K562 (cell line): ENCODE data around the gene ROR2. TPM values are rescaled to one million over a fixed set of nuclear protein-coding genes. Genes with fewer than 3 reads are reported as not detected.

ENCODE experiments used
- ATAC-seq: fragments of 200-7000 bp; cut with Tn5 transposase; 3 replicates; pipeline ENCODE4 v1.9.1; 2020; ENCODE audit warnings: moderate library complexity
- BruUV-seq: library from RNA; stranded (reverse); fragments of 400-500 nt; replicated peaks from 2 replicates; lab custom pipeline; 2021; lab: Mats Ljungman, UMichigan
- CTCF ChIA-PET: fragments of 300-600 bp; formaldehyde crosslinking; extraction: SDS; loops from one replicate; lab custom pipeline; 2021; ENCODE audit warnings: low intra/inter-chr PET ratio; lab: Yijun Ruan, JAX
- POLR2A ChIA-PET: fragments of 300-600, 350-650 bp; sonication (Branson Sonifier 250); formaldehyde crosslinking; extraction: SDS; loops from one replicate; lab custom pipeline; 2021; ENCODE audit warnings: antibody characterized with exemption, inconsistent platforms; lab: Yijun Ruan, JAX
- DNase-seq, 4 experiments: peaks; one replicate each; pipeline versions ENCODE4 v3.0.0 to v3.0.0-alpha.2; 2011 to 2018; ENCODE audit warnings: low spot score in 3 of 4, mixed read lengths in 3 of 4; ENCODE audit errors: extremely low read depth in 1 of 4
- FAIRE-seq: peaks from 2 replicates; lab custom pipeline; 2011; peaks lifted over from hg19 to GRCh38; lab: Jason Lieb, UNC
- H2AFZ ChIP-seq: 2 replicates; pipeline ENCODE4 v1.6.0; 2011; ENCODE audit warnings: low read depth, low read length, control low read depth, inconsistent platforms
- H3K27ac ChIP-seq: fragments of 200-600 bp; 3 replicates; pipeline ENCODE4 v1.8.0; 2011; ENCODE audit warnings: low read depth, mild to moderate bottlenecking, control low read depth, inconsistent platforms, low read length, moderate library complexity, mixed read lengths; ENCODE audit errors: extremely low read depth
- H3K27me3 ChIP-seq, 2 experiments: fragments of 300-600 bp in 1 of 2; 2 replicates in 1 of 2; 3 replicates in 1 of 2; pipeline versions ENCODE4 v1.6.0 to v1.8.0; 2011; ENCODE audit warnings: inconsistent platforms in 2 of 2, low read length in 2 of 2, mild to moderate bottlenecking in 1 of 2, mixed read lengths in 1 of 2, moderate library complexity in 1 of 2; ENCODE audit not compliant: control insufficient read depth in 2 of 2, insufficient read depth in 2 of 2
- H3K36me3 ChIP-seq: fragments of 300-600 bp; 3 replicates; pipeline ENCODE4 v1.8.0; 2011; ENCODE audit warnings: mild to moderate bottlenecking, low read length, inconsistent platforms; ENCODE audit not compliant: control insufficient read depth, insufficient read depth
- H3K4me1 ChIP-seq, 2 experiments: fragments of 200-600 bp in 1 of 2; replicated peaks in 1 of 2; 2 replicates in 1 of 2; 3 replicates in 1 of 2; pipeline versions ENCODE4 v1.5.1 to v1.8.0; 2011; ENCODE audit warnings: inconsistent platforms in 2 of 2, low read length in 2 of 2, mild to moderate bottlenecking in 1 of 2, mixed read lengths in 1 of 2, moderate library complexity in 1 of 2; ENCODE audit not compliant: control insufficient read depth in 2 of 2, insufficient read depth in 2 of 2
- H3K4me2 ChIP-seq: 2 replicates; pipeline ENCODE4 v1.6.1; 2011; ENCODE audit warnings: low read length, control low read depth, inconsistent platforms, mixed read lengths; ENCODE audit not compliant: insufficient read depth
- H3K4me3 ChIP-seq: fragments of 200-600 bp; sonication (generic), shearing (Covaris generic); 2 replicates; pipeline ENCODE4 v1.5.1; 2016; ENCODE audit warnings: control low read depth, inconsistent platforms
- H3K79me2 ChIP-seq: fragments of 200-600 bp; 3 replicates; pipeline ENCODE4 v1.8.0; 2011; ENCODE audit warnings: low read length, inconsistent platforms; ENCODE audit not compliant: control insufficient read depth, insufficient read depth
- H3K9ac ChIP-seq, 2 experiments: 2 replicates each; pipeline versions ENCODE4 v1.6.0 to v1.6.1; 2011; ENCODE audit warnings: low read depth in 2 of 2, low read length in 2 of 2, control low read depth in 1 of 2, inconsistent platforms in 1 of 2, mild to moderate bottlenecking in 1 of 2, mixed read lengths in 1 of 2; ENCODE audit not compliant: insufficient read depth in 1 of 2
- H3K9me1 ChIP-seq: one replicate; pipeline ENCODE4 v1.6.0; 2011; ENCODE audit warnings: inconsistent platforms, mild to moderate bottlenecking, low read length, moderate library complexity; ENCODE audit not compliant: control insufficient read depth, insufficient read depth
- H3K9me3 ChIP-seq: replicated peaks from 2 replicates; pipeline ENCODE4 v1.5.1; 2011; ENCODE audit warnings: low read depth, low read length, inconsistent platforms; ENCODE audit not compliant: control insufficient read depth, insufficient read depth
- H4K20me1 ChIP-seq: replicated peaks from 2 replicates; pipeline ENCODE4 v1.6.1; 2011; ENCODE audit warnings: low read length, inconsistent platforms, mixed read lengths; ENCODE audit not compliant: control insufficient read depth, insufficient read depth
- ARID2 ChIP-seq: fragments of 450-650 bp; IDR thresholded peaks from 2 replicates; pipeline ENCODE4 v1.6.1; 2017; ENCODE audit warnings: antibody characterized with exemption, mild to moderate bottlenecking
- CREM ChIP-seq: IDR thresholded peaks from 2 replicates; pipeline ENCODE4 v1.6.1; 2014; ENCODE audit warnings: antibody characterized with exemption, low read depth
- EGR1 ChIP-seq: fragments of 450-650 bp; conservative IDR thresholded peaks from 2 replicates; pipeline ENCODE4 v1.6.1; 2017; ENCODE audit warnings: mild to moderate bottlenecking
- HDGF ChIP-seq: fragments of 450-650 bp; IDR thresholded peaks from 2 replicates; pipeline ENCODE4 v1.6.1; 2016
- HEY1 ChIP-seq: fragments of 250-450 bp; sonication (Bioruptor Pico); IDR thresholded peaks from 2 replicates; pipeline ENCODE4 v1.5.0; 2020; ENCODE audit warnings: mild to moderate bottlenecking, moderate library complexity, borderline replicate concordance
- LCOR ChIP-seq: sonication (generic); formaldehyde crosslinking; IDR thresholded peaks from 2 replicates; pipeline ENCODE4 v1.8.0; 2022; ENCODE audit warnings: mild to moderate bottlenecking, missing genetic modification reagents
- MAZ ChIP-seq, 2 experiments: fragments of 450-650 bp in 1 of 2; sonication (generic) in 1 of 2; formaldehyde crosslinking; IDR thresholded peaks in 1 of 2; conservative IDR thresholded peaks in 1 of 2; 2 replicates each; pipeline versions ENCODE4 v1.4.0 to v1.5.0; 2020; ENCODE audit warnings: mild to moderate bottlenecking in 1 of 2, missing genetic modification reagents in 1 of 2
- PURB ChIP-seq: sonication (generic); formaldehyde crosslinking; IDR thresholded peaks from 2 replicates; pipeline ENCODE4 v1.9.0; 2021; ENCODE audit warnings: low read depth, mild to moderate bottlenecking, missing genetic modification reagents
- SMARCA5 ChIP-seq: fragments of 450-650 bp; IDR thresholded peaks from 2 replicates; pipeline ENCODE4 v1.6.1; 2016
- SMC3 ChIP-seq: conservative IDR thresholded peaks from 2 replicates; pipeline ENCODE4 v1.6.1; 2011; ENCODE audit warnings: low read depth, low read length, improper control_type of control experiment; ENCODE audit not compliant: insufficient read depth
- ZNF12 ChIP-seq: sonication (generic); formaldehyde crosslinking; IDR thresholded peaks from 2 replicates; pipeline ENCODE4 v1.4.0; 2020; ENCODE audit warnings: mild to moderate bottlenecking, missing genetic modification reagents
- WGBS: fragments of 100-300 bp; shearing (Covaris generic); methylation state at CpG from one replicate; pipeline ENCODE4 v1.1.6; 2016; ENCODE audit warnings: low coverage, mixed read lengths; ENCODE audit not compliant: insufficient coverage; ENCODE audit errors: missing lambda C conversion rate; 5-methylcytosine and 5-hydroxymethylcytosine counted together
- in situ Hi-C: fragments of 300-500 bp; cut with MboI; formaldehyde crosslinking; loops from 4 replicates; pipeline ENCODE4 v1.15.0; 2018; ENCODE audit warnings: inconsistent platforms, mixed read lengths
- intact Hi-C: fragments of 100-400 bp; cut with micrococcal nuclease; formaldehyde crosslinking; loops from 2 replicates; pipeline ENCODE4 v1.14.2; 2022
- polyA plus RNA-seq, 8 experiments: library from polyadenylated mRNA; depleted of rRNA in 4 of 8; stranded (reverse) in 5 of 8; unstranded in 3 of 8; fragments of >200 nt; fragmentation: Nextera tagmentation in 2 of 8; fragmentation: Illumina TruSeq in 1 of 8; extraction: Ambion mirVana in 2 of 8; extraction: Trizol in 1 of 8; gene quantifications; 2 replicates each; pipeline versions ENCODE4 v1.2.1 to v1.2.3, GENCODE V29; 2011 to 2014; ENCODE audit warnings: inconsistent platforms in 1 of 8, missing spikeins in 1 of 8
- total RNA-seq, 7 experiments: library from RNA; depleted of rRNA in 6 of 7; stranded (reverse); fragments of >200 nt in 6 of 7; fragmentation: Illumina TruSeq in 2 of 7; extraction: Trizol in 2 of 7; gene quantifications; 2 replicates each; pipeline versions ENCODE4 v1.2.1 to v1.2.3, GENCODE V29; 2011 to 2021; ENCODE audit warnings: low replicate concordance in 1 of 7
- TF ChIP-seq, protein P1 (sequence below): fragments of 450-650 bp; formaldehyde crosslinking; IDR thresholded peaks from 2 replicates; pipeline ENCODE4 v1.4.0; 2020; ENCODE audit warnings: mild to moderate bottlenecking, moderate library complexity
- TF ChIP-seq, protein P2 (sequence below): IDR thresholded peaks from 2 replicates; pipeline ENCODE4 v1.6.1; 2011; ENCODE audit warnings: borderline replicate concordance, low read depth, mild to moderate bottlenecking, moderate library complexity, low read length; ENCODE audit not compliant: insufficient read depth, poor library complexity, severe bottlenecking
- TF ChIP-seq, protein P3 (sequence below), 3 experiments: IDR thresholded peaks in 2 of 3; conservative IDR thresholded peaks in 1 of 3; 2 replicates each; pipeline ENCODE4 v1.5.1; 2011 to 2012; ENCODE audit warnings: low read length in 3 of 3, mild to moderate bottlenecking in 3 of 3, control low read depth in 2 of 3, improper control_type of control experiment in 1 of 3, inconsistent platforms in 1 of 3, low read depth in 1 of 3, mixed read lengths in 1 of 3, moderate library complexity in 1 of 3; ENCODE audit not compliant: insufficient read depth in 2 of 3

ROR2 gene
- total and polyA plus RNA-seq, 9 of the 15 experiments (the other 6 are each of a cell fraction or from before 2014, with no cell fraction given): 5.6 to 33.8 (median 15.3) TPM

DNA sequence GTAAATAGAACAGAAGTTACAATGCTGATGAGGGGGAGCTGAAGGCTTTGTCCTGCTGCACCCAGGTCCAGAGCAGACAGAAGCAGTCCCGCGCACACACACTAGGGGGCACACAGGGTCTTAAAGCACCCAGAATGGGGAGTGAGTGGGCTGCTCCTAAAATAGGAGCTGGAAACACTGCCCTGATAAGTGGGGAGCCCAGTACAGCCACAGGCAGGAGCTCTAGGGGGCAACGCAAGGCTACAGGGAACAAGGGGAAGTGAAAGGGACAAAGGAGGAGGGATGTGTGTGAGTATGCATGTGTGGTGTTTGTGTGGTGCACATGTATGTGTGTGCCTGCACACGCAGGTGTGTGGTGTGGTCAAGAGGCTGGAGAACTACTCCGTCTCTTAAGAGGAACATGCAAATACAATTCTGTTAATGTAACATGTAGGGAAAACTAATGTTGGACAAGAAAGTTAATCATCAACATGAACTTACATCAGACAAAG is 191.5 kb downstream of the ROR2 start:
- intact Hi-C loops (loop anchor here (5.0 to 10.0 kb wide), 2 partner anchors 219 to 356 kb away; partner anchors contain the start of gene SPTLC1), in situ Hi-C loops (no loop called here)
- Histone ChIP-seq H3K27ac (no peak overlapping the region), H3K9me3 (no peaks in the 10 kb centered on the region), H3K4me1 (peaks cover 3 to 4% of the 10 kb centered on the region in 2 experiments; a peak in 4 of 5 replicates), H3K36me3 (peaks cover 37% of the 10 kb centered on the region), H3K79me2 (peaks cover 6% of the 10 kb centered on the region; the same call in 2 of the 3 replicates), H3K9ac (no peak overlapping the region), H3K27me3 (no peaks in the 10 kb centered on the region), H3K4me2 (no peak overlapping the region), H2AFZ (0 out of 2 replicates have a peak overlapping the region, but pooled peaks have one; percentile 17), H3K9me1 (no peaks in the 10 kb centered on the region), H4K20me1 (0 out of 2 replicates have a peak, but pooled peaks cover 4% of the 10 kb centered on the region), H3K4me3 (no peak overlapping the region)
- no TSS peak for BruUV-seq
- FAIRE-seq (peak; percentile 83), ATAC-seq (peak; percentile 99), DNase-seq (peak; percentile 71 to 80 (median 76))
- ChIA-PET CTCF (interaction anchor here (0.6 to 1.0 kb wide), 2 partner anchors 192 to 263 kb away, joined by 3 to 6 read pairs; partner anchors contain the start of gene ROR2), POLR2A (interaction anchor here (0.6 to 1.3 kb wide), 3 partner anchors 187 to 356 kb away, joined by 3 to 6 read pairs (median 3); no protein-coding TSS in a partner anchor)
- 38% methylated on average over 5 of the region's 5 CpGs for WGBS
- TF ChIP-seq SMARCA5: 0 out of 2 replicates have a peak, but pooled peaks have one; percentile 41
- TF ChIP-seq, protein P1, sequence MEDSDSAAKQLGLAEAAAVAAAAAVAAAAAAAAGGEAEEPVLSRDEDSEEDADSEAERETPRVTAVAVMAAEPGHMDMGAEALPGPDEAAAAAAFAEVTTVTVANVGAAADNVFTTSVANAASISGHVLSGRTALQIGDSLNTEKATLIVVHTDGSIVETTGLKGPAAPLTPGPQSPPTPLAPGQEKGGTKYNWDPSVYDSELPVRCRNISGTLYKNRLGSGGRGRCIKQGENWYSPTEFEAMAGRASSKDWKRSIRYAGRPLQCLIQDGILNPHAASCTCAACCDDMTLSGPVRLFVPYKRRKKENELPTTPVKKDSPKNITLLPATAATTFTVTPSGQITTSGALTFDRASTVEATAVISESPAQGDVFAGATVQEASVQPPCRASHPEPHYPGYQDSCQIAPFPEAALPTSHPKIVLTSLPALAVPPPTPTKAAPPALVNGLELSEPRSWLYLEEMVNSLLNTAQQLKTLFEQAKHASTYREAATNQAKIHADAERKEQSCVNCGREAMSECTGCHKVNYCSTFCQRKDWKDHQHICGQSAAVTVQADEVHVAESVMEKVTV (CRISPR knock-in tag): peak; percentile 56
- TF ChIP-seq, protein P2, sequence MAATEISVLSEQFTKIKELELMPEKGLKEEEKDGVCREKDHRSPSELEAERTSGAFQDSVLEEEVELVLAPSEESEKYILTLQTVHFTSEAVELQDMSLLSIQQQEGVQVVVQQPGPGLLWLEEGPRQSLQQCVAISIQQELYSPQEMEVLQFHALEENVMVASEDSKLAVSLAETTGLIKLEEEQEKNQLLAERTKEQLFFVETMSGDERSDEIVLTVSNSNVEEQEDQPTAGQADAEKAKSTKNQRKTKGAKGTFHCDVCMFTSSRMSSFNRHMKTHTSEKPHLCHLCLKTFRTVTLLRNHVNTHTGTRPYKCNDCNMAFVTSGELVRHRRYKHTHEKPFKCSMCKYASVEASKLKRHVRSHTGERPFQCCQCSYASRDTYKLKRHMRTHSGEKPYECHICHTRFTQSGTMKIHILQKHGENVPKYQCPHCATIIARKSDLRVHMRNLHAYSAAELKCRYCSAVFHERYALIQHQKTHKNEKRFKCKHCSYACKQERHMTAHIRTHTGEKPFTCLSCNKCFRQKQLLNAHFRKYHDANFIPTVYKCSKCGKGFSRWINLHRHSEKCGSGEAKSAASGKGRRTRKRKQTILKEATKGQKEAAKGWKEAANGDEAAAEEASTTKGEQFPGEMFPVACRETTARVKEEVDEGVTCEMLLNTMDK: peak; percentile 57
- no peak for TF ChIP-seq PURB (CRISPR knock-in tag)
- 0 out of 2 replicates have a peak, but pooled peaks have one; percentile 66 for TF ChIP-seq HDGF
- peak; percentile 50; the same call in 1 of the 2 replicates for TF ChIP-seq ARID2
- 0 out of 2 replicates have a peak, but pooled peaks have one; percentile 26 for TF ChIP-seq LCOR (CRISPR knock-in tag)
- TF ChIP-seq, protein P3, sequence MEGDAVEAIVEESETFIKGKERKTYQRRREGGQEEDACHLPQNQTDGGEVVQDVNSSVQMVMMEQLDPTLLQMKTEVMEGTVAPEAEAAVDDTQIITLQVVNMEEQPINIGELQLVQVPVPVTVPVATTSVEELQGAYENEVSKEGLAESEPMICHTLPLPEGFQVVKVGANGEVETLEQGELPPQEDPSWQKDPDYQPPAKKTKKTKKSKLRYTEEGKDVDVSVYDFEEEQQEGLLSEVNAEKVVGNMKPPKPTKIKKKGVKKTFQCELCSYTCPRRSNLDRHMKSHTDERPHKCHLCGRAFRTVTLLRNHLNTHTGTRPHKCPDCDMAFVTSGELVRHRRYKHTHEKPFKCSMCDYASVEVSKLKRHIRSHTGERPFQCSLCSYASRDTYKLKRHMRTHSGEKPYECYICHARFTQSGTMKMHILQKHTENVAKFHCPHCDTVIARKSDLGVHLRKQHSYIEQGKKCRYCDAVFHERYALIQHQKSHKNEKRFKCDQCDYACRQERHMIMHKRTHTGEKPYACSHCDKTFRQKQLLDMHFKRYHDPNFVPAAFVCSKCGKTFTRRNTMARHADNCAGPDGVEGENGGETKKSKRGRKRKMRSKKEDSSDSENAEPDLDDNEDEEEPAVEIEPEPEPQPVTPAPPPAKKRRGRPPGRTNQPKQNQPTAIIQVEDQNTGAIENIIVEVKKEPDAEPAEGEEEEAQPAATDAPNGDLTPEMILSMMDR (IDR thresholded peaks at IDR 0.05 in 2 of 3, conservative IDR thresholded peaks at IDR 0.05 in 1 of 3; ENCODE audit: insufficient read depth in 2 of 3, low read depth in 1 of 3, low read length in 3 of 3): peak; percentile 81 to 87 (median 86)
- peak in 1 of 2 experiments; percentile 63; a peak in 2 of 4 replicates for TF ChIP-seq MAZ (CRISPR knock-in tag; conservative IDR thresholded peaks at IDR 0.05 in 1 of 2, IDR thresholded peaks at IDR 0.05 in 1 of 2)
- TF ChIP-seq CREM: peak; percentile 19; the same call in 1 of the 2 replicates
- no peak for TF ChIP-seq ZNF12 (CRISPR knock-in tag)
- TF ChIP-seq HEY1 (CRISPR knock-in tag): no peak
- TF ChIP-seq SMC3: peak; percentile 84
- TF ChIP-seq EGR1: peak; percentile 58; the same call in 1 of the 2 replicates
